HG02884 (cell line): ENCODE measurements around the gene MYRF.

Experiments used
- ATAC-seq: cut with Tn5 transposase; IDR thresholded peaks from one replicate; pipeline ENCODE4 v1.9.1; 2021; ENCODE audit warnings: mild to moderate bottlenecking, moderate library complexity; ENCODE audit not compliant: unreplicated experiment

The MYRF gene

DNA sequence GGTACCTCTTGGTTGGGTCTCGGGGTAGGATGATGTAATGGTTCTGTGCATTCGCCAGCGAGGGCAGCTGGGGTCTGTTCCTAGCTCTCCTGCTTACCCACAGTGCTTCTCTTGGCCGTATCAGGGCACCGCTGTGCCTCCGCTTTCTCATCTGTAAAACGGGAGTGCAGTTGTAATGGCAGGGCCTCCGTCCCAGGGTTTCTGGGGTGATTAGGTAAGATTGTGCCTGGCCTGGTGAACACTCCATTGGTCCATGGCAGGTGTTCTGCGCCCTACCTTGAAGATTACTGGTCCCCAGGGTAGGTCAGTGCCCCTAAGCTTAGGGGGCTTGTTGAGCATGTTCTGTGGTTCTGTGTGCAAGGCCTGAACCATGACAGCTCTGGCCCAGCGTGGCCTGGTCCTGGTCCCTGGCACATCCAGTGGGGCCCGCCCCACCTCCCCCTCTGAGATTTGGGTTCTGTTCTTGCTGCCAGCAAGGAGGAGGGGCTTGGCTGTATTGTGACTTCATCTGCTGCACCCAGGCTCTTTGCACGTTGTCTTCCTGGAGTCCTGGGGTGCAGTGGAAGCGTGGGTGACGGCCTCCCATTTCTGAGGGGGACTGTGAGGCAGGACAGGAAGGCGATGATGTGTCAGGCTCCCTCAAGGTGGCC is 4.9 kb downstream of the MYRF start:
- no peak for ATAC-seq

DNA sequence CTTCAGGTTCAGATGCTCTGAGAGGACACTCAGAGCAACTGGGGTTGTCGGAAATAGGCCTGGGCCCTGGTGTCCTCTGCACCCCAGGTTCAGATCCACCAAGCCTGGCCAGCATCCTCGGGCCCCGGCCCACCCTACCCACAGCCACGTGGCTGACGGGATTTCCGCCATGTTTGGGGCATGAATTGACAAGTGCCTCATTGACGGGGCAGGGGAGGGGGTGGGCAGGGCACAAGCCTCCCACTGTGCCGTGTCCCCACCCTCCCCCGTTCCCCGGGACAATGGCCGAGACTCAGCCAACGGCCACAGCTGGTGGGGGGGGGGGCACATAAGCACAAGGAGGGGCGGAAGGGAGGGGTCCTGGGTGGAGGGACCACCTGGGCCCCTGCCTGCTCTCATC is 8.5 kb downstream of the MYRF start:
- no peak for ATAC-seq

DNA sequence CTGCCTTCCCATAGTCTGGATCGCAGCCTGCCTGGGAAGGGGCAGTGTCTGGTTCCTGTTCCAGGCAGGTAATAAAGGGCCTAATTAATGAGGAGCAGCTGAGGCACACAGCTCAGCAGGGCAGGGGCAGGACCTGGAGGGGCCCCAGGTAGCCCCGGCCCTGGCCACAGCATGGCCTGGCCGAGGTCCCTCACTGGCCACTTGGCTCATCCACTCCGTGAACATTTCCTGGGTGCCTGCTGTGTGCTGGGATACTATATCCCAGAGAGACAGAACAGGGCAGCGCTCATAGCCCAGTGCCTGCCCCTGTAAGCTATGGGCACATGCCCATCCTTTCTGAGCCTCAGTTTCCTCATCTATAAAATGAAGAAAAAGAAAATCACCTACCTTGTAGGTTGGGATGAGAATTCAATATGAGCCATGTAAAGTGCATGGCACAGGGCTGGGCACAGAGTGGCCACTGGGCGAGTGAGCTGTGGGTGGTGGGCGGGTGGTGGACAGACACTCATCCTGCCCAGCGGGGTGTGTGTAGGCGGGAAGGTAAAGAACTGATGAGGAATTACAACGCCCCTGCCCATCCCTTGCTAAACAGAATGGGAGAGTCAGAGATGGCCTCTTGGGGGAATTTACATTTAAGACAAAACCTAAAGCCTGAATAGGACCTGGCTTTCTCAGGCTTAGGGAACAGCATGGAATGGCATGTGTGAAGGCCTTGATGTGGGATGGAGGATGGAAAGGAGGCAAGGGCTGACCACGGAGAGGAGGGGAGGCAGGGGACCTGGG is 9.2 kb downstream of the MYRF start:
- no peak for ATAC-seq

DNA sequence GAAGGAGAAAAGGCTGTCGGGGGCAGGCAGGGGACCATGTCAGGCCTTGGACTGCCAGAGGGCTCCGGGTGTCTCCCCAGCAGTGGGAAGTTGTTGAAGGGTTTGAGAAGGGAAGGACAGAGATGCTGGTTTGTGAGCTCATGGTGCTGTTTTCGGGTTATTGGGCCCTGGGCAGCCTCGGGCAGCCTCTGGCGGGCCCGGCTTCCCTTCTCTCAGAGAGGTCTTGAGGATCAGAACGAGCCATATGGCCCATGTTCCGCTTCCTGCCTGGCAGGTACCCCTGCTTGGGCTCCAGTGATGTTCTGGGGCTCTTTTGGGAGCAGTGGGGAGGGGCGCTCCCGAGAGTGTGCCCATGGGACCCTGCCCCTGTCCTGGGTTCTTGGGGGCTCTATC is 9.8 kb downstream of the MYRF start:
- ATAC-seq = no peak

DNA sequence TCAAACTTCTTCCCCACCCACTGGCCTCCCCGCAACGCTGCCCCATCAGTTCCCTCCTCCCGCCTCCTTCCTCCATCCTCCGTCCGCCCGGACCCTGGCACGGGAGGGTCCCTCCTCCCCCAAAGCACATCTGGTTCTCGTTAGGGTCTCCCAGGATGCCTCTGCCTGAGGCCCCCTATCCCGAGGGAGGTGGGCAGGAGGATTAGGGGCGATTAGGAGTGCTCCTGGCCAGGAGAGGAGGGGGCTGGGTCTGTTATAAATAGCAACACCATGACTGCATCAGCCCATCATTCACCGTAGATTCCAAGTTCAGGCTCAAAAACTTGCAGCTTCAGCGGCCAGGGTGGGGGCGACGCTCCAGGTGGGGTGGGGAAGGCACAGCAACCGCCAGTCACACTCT is 10.4 kb downstream of the MYRF start:
- no peak for ATAC-seq

DNA sequence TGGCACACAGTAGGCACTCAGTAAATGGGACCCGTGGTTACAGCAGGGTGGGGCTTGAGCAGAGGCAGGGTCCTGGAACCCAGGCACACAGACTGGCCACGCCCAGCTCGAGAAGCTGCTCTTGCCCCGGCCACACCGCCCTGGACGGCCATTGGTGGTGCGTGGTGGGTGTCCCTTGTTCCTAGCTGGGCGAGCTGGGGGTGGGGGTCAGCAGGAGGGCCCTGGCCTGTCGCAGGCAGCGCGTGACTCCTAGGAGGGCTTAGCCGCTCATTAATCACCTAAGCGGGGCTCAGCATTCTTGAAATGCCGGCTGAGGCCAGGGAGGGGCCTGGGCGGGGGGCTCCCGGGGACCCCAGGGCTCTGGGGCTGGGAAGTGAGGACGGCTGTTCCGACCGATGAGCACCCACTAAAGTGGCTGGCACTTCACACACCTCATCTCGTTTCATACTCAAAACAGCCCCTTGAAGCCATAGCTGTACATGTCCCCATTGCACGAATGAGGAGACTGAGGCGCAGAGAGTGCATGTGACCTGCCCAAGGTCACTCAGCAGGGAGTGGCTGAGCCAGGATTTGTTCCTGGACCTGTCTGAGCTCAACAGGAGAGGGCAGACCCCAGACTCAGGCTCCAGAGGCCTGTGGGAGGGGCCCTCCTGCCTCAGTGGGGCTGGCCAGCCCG is 11.6 kb downstream of the MYRF start:
- ATAC-seq = no peak

DNA sequence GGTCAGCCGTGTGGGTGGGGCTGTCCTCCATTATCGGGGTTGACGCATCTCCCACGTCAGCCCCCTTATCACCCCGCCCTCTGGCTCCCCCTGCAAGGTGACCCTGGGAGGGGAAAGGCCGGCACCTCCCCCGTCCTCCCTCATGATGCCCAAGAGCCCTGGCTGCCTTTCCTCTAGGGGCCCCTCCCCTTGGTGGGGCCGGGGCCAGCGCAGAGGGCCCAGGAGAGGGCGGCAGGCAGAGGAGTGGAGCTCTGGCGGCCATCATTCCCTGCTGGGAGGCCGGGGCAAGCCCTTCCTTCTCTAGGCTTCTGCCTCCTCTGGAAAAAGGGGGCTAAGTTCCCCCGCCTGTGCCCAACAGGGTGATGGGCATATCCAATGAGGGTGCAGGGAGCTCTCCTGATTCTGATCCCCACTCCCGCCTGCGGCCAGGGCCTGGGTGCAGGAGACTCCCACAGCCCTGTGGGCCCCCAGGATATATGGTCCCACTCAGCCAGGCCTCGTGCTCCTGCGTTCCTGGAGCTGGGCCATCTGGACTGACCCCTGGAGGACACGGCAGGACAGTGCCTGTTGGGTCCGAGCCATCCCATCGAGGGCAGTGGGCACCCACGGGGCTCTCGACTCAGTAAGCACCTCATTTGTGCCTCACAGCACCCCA is 12.3 kb downstream of the MYRF start:
- ATAC-seq = no peak

DNA sequence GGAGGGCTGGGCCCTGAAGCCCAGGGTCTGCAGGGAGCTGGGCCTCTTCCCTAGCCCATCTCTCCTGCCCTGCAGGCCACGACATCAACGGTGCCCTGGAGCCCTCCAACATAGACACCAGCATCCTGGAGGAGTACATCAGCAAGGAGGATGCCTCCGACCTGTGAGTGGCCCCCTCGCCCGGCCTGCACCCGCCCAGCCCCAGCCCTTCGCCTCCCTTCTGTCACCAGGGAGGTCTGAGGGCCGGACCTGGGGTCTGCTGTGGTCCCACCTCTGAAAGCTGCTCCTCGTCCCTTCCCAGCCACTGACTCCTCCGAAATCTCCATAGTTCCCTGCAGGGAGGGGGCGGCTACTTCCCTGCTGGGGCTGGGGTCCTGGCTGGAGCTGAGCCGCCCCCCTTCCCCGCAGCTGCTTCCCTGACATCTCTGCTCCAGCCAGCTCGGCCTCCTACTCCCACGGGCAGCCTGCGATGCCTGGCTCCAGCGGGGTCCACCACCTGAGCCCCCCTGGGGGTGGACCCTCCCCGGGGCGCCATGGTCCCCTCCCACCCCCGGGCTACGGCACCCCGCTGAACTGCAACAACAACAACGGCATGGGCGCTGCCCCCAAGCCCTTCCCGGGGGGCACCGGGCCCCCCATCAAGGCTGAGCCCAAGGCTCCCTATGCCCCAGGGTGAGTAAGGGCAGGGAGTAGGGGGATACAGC is 13.3 kb downstream of the MYRF start:
- no peak for ATAC-seq

DNA sequence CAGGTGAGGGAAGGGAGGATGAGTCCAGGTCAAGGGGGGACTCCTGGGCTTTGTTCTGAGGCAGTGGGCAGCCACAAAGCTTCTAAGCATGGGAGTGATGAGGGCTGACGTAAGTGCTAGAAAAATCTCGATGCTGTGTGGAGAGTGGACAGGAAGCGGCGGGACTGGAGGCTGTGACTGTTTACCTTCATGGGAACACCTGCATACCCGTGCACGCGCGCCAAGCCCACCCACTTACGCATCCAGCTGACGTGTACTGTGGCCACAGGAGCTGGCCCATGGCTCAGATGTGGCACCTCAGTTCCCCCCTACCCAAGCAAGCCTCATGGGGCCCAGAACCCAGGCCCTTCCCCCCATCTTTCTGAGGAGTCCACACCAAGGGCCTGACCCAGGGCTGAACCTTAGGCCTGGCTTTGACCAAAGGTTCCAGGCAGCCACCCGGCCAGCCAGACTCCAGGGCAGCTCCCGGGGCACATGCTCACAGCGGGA is 14.0 kb downstream of the MYRF start:
- no peak for ATAC-seq

DNA sequence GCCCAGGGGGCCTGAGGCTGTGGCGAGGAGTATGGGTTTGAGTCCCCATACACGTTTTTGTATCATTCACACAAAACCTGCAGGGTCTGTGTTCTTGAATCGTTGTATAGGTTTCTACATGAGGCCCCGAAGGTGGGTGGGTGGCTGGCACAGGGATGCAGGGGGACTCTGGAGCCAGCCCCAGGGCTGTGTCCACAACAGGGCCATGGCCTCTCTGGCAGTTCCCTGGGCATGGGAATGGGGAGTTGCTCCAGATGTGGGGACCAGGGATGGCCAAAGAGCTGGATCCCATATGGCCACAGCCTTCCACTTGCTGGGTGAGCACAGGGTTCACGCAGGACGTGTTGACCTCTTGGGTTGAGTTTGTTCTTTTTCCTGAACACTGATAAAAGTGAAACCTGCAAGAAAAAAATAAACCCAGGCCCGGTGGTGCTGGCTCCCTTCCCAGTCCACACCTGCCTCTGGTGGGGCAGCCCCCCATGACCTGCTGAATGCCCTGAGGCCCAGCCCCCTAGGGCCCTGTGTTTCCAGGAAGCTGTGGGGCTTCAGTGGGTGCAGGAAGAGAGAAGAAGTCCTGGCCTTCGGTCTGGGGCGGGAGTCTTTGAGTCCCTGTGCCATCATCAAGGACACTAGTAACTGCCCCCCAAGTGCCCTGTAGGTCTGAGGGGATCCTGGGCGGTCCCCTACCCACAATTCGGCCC is 16.1 kb downstream of the MYRF start:
- ATAC-seq = no peak

DNA sequence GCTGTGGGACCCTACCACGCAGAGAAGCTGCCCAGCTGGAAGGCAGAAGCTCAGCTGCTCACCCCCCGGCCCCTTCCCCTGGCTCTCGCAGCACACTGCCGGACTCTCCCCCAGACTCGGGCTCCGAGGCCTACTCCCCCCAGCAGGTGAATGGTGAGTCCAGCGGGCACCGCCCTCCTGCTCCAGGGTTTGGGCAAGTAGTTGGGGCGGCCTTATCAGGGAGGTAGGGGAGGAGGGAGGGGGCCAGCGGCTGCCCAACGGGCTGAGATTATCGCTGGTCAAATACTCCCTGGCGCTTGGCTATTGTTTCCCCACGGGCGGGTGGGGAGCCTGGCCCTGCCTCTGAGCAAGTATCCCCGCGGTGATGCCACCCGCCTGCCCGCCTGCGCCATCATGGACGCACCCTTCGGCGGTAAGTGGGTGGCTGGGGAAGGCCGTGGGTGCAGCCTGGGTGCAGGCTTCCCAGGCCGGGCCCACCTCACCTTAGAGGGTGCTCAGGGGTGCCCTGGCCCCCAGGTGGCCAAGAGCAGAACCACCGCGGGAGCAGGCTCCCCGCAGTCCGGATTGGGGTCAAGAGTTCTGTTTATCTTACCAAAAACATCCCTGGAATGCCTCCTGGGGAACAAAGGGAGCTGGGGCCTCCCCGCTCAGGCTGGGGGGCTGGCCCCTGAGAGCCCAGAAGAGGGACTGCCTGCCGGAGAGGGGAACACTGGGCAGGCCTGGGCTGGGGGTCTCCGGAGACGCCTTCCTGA is 16.9 kb downstream of the MYRF start:
- ATAC-seq = no peak

DNA sequence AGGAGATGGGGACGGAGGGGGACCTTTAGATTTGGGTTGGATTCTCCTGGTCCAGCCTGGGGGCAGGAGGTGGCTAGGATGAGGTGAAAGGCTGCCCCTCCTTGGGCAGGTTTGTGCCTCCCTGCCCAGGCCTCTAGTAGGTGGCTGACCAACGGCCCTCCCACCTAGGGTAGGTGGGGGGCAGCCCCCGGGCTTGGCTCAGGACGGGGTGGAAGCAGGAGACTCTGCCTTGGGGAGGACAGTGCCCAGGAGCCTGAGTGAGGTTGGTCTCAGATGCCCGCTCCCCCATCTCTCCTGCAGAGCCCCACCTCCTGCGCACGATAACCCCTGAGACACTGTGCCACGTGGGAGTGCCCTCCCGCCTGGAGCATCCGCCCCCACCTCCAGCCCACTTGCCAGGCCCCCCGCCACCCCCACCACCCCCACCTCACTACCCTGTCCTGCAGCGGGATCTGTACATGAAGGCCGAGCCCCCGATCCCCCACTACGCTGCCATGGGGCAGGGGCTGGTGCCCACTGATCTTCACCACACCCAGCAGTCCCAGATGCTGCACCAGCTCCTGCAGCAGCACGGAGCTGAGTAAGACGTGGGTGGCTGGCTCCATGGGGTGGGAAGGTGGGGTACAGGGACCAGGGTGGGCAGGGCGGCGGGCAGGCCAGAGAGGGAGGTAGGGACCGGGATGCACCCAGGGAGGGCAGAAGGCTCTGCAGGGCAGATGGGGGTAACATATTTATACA is 17.7 kb downstream of the MYRF start:
- ATAC-seq = no peak

DNA sequence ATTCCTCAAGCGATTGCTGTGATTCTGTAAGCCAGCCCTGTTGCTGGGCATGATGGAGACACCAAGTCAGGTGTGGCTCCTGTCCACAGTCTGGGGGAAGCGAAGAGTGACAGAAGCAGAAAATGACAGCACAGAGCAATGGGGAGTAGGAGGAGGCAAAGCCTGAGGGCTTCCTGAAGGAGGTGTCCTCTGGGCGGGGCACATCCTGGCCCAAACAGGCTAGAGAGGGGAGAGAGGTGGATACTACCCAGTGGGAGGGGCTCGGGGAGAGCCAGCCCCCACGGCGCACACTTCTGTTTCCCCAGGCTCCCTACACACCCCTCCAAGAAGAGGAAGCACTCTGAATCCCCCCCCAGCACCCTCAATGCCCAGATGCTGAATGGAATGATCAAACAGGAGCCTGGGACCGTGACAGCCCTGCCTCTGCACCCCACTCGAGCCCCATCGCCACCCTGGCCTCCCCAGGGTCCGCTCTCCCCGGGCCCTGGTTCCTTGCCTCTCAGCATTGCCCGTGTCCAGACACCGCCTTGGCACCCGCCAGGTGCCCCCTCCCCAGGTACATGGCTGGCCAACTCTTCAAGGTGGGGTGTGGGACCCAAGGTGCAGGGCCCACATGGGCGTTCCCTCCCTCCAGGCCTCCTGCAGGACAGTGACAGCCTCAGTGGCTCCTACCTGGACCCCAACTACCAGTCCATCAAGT is 18.9 kb downstream of the MYRF start:
- no peak for ATAC-seq

DNA sequence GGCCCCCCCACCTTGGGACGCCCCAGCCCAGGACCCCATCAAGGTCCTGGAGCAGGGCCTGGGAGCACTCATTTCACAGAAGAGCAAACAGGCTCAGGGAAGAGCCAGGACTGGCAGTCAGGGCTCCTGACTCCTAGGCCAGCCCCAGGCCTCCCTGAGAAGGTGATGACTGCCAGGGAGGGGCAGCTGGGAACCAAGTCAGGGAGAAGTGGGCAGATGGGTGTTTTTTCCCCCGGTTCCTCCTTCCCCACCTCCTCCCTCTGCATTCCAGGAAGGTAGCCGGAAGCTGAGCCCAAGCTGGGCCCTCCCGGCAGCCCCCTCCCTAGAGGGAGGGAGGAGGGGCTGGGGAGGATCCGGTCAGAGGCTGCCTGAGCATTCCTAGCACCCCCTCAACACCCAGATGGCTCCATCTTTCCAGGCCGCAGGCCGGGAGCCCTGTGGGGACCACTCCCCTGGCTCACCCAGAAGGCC is 19.6 kb downstream of the MYRF start:
- no peak for ATAC-seq

DNA sequence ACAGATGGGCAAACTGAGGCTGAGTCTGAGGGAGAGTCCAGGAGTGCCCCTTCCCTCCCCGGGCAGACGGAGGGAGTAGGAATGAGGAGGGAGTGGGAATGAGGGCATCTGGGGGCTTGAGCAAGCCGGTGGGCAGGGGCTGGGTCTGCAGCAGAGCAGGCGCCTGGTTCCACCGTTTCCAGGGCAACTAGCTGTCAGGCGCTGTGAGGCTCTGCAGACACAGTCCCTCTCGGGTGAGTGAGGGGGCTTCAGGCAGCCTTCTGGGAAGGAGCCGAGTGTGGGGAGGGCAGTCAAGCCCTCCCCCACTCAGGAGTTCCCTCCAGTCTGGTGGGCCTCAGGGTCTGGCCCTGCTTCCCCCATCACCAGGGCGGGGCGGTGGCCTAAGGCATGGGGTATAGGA is 20.9 kb downstream of the MYRF start:
- no peak for ATAC-seq

DNA sequence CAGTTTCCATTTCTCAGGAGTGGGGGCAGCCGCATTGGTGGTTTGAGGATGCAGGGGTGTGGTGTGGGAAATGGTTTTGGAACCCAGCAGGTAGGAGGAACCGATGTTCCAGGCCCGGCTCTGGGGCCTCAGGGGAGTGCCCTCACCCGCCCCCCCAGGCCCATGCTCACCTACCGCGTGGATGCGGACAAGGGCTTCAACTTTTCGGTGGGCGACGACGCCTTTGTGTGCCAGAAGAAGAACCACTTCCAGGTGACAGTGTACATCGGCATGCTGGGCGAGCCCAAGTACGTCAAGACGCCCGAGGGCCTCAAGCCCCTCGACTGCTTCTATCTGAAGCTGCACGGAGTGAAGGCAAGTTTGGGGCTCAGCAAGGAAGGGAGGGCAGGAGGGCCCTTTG is 21.4 kb downstream of the MYRF start:
- ATAC-seq = no peak

DNA sequence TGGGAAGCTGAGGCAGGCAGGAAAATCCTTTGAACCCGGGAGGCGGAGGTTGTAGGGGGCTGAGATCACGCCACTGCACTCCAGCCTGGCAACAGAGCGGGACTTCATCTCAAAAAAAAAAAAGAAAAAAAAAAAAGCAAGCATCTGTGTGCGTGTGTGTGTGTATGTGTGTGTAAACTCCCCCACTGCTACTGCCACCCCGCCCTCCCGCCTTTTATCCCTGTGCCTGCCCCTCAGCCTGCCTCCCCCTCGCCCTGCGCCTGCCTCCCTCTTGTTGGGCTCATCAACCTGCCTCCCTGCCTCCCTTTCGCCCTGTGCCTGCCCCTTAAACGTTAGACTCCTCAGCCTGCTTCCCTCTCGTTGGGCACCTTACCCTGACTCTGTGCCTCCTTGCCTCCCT is 22.0 kb downstream of the MYRF start:
- no peak for ATAC-seq

DNA sequence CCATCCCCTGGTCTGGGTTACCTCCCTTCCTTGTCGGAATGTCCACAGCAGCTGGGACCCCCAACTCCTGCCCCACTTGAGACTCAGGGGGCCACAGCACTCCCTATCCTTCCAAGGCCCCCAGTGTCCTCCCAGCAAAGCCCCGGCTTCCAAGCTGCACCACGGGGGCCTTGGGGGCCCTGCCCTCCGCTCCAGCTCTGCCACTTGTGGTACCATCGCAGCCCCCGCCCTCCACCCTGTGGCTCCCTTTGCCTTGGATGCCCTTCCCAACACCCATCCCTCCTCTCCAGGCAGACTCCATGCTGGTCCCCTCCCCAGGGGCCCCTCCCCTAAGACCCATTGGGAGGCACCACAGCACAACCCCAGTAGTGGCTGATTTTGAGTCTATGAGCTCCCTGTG is 22.7 kb downstream of the MYRF start:
- no peak for ATAC-seq
